ENCODE data around the gene ADARB2. TPM values are rescaled to one million over a fixed set of nuclear protein-coding genes. Genes with fewer than 3 reads are reported as not detected.

The ADARB2 gene
- total and polyA plus RNA-seq, 4 donors: 0.22 to 1.3 (median 0.55) TPM

- Histone ChIP-seq H3K27me3 (ENCODE audit: control insufficient read depth in 3 of 3, insufficient read depth in 3 of 3, low read length in 2 of 3) (peaks cover 0 to 9% (median 7%) of the 10 kb centered on the region in 3 donors), H3K27ac (ENCODE audit: low read depth in 1 of 2, low read length in 1 of 2) (no peak overlapping the region), H3K36me3 (ENCODE audit: control insufficient read depth in 4 of 4, insufficient read depth in 4 of 4, low read length in 4 of 4) (no peaks in the 10 kb centered on the region), H3K9me3 (ENCODE audit: control insufficient read depth in 4 of 4, insufficient read depth in 3 of 4, low read length in 3 of 4) (no peaks in the 10 kb centered on the region), H3K4me1 (ENCODE audit: control insufficient read depth in 5 of 5, insufficient read depth in 5 of 5, low read length in 5 of 5) (peaks cover 0 to 2% (median 0%) of the 10 kb centered on the region in 5 donors), H3K4me3 (no peak overlapping the region), H3K9ac (ENCODE audit: insufficient read depth in 1 of 2, low read length in 2 of 2) (no peak overlapping the region)
- DNase-seq (no peak), ATAC-seq (ENCODE audit: insufficient read depth, low FRiP score) (no peak)
- 57 to 69% methylated on average over 5 of the region's 5 CpGs for WGBS, 2 donors
- no peak for TF ChIP-seq CTCF (IDR thresholded peaks at IDR 0.05; ENCODE audit: control extremely low read depth, extremely low read depth)
Observed at GRCh38 chr10:1660815-1661214, 76.5 kb downstream of the ADARB2 start.

GRCh38 chr10:1660386-1660785, 76.9 kb downstream of the ADARB2 start:
- peaks cover 0 to 2% (median 0%) of the 10 kb centered on the region in 5 donors for H3K4me1 ChIP-seq (ENCODE audit: control insufficient read depth in 5 of 5, insufficient read depth in 5 of 5, low read length in 5 of 5)
- no peak overlapping the region for H3K4me3 ChIP-seq
- H3K9ac ChIP-seq (ENCODE audit: insufficient read depth in 1 of 2, low read length in 2 of 2): no peak overlapping the region
- peaks cover 0 to 9% (median 7%) of the 10 kb centered on the region in 3 donors for H3K27me3 ChIP-seq (ENCODE audit: control insufficient read depth in 3 of 3, insufficient read depth in 3 of 3, low read length in 2 of 3)
- DNase-seq: no peak
- no peak for TF ChIP-seq CTCF (IDR thresholded peaks at IDR 0.05; ENCODE audit: control extremely low read depth, extremely low read depth)
- H3K36me3 ChIP-seq (ENCODE audit: control insufficient read depth in 4 of 4, insufficient read depth in 4 of 4, low read length in 4 of 4): no peaks in the 10 kb centered on the region
- no peaks in the 10 kb centered on the region for H3K9me3 ChIP-seq (ENCODE audit: control insufficient read depth in 4 of 4, insufficient read depth in 3 of 4, low read length in 3 of 4)
- ATAC-seq (ENCODE audit: insufficient read depth, low FRiP score): no peak
- WGBS, 2 donors: 83 to 87% methylated on average over 7 of the region's 7 CpGs
- H3K27ac ChIP-seq (ENCODE audit: low read depth in 1 of 2, low read length in 1 of 2): no peak overlapping the region

GRCh38 chr10:1659221-1659791, 78.0 kb downstream of the ADARB2 start:
- TF ChIP-seq CTCF (IDR thresholded peaks at IDR 0.05; ENCODE audit: control extremely low read depth, extremely low read depth): no peak
- H3K4me3 ChIP-seq: no peak overlapping the region
- peaks cover 0 to 9% (median 7%) of the 10 kb centered on the region in 3 donors for H3K27me3 ChIP-seq (ENCODE audit: control insufficient read depth in 3 of 3, insufficient read depth in 3 of 3, low read length in 2 of 3)
- no peak overlapping the region for H3K9ac ChIP-seq (ENCODE audit: insufficient read depth in 1 of 2, low read length in 2 of 2)
- DNase-seq: no peak
- H3K9me3 ChIP-seq (ENCODE audit: control insufficient read depth in 4 of 4, insufficient read depth in 3 of 4, low read length in 3 of 4): no peaks in the 10 kb centered on the region
- H3K4me1 ChIP-seq (ENCODE audit: control insufficient read depth in 5 of 5, insufficient read depth in 5 of 5, low read length in 5 of 5): no peaks in the 10 kb centered on the region
- H3K27ac ChIP-seq (ENCODE audit: low read depth in 1 of 2, low read length in 1 of 2): no peak overlapping the region
- no peak for ATAC-seq (ENCODE audit: insufficient read depth, low FRiP score)
- WGBS, 2 donors: 83 to 87% methylated on average over 20 to 21 of the region's 21 CpGs
- H3K36me3 ChIP-seq (ENCODE audit: control insufficient read depth in 4 of 4, insufficient read depth in 4 of 4, low read length in 4 of 4): no peaks in the 10 kb centered on the region

GRCh38 chr10:1658658-1659057, 78.7 kb downstream of the ADARB2 start:
- H3K27ac ChIP-seq (ENCODE audit: low read depth in 1 of 2, low read length in 1 of 2): no peak overlapping the region
- ATAC-seq (ENCODE audit: insufficient read depth, low FRiP score) (no peak), DNase-seq (no peak)
- H3K4me3 ChIP-seq: no peak overlapping the region
- 68 to 74% methylated on average over 6 of the region's 6 CpGs for WGBS, 2 donors
- no peaks in the 10 kb centered on the region for H3K4me1 ChIP-seq (ENCODE audit: control insufficient read depth in 5 of 5, insufficient read depth in 5 of 5, low read length in 5 of 5)
- no peaks in the 10 kb centered on the region for H3K36me3 ChIP-seq (ENCODE audit: control insufficient read depth in 4 of 4, insufficient read depth in 4 of 4, low read length in 4 of 4)
- H3K9me3 ChIP-seq (ENCODE audit: control insufficient read depth in 4 of 4, insufficient read depth in 3 of 4, low read length in 3 of 4): no peaks in the 10 kb centered on the region
- TF ChIP-seq CTCF (IDR thresholded peaks at IDR 0.05; ENCODE audit: control extremely low read depth, extremely low read depth): no peak
- no peak overlapping the region for H3K9ac ChIP-seq (ENCODE audit: insufficient read depth in 1 of 2, low read length in 2 of 2)
- peaks cover 0 to 9% (median 7%) of the 10 kb centered on the region in 3 donors for H3K27me3 ChIP-seq (ENCODE audit: control insufficient read depth in 3 of 3, insufficient read depth in 3 of 3, low read length in 2 of 3)
